Loucy (cell line): ENCODE measurements around the gene TCL1B.

ENCODE experiments used
- H2AFZ ChIP-seq: fragments of 200-600 bp; sonication (generic); 2 replicates; pipeline ENCODE4 v1.6.0; 2016; ENCODE audit warnings: antibody characterized with exemption, mild to moderate bottlenecking, low read length, moderate library complexity
- H3F3A ChIP-seq: fragments of 200-600 bp; 2 replicates; pipeline ENCODE4 v1.6.0; 2016; ENCODE audit warnings: antibody characterized with exemption, low read depth, mild to moderate bottlenecking
- H3K27me3 ChIP-seq: fragments of 200-600 bp; sonication (generic); 2 replicates; pipeline ENCODE4 v1.6.1; 2014; ENCODE audit warnings: low read length, mild to moderate bottlenecking; ENCODE audit not compliant: insufficient read depth, poor library complexity, severe bottlenecking
- H3K36me3 ChIP-seq: fragments of 200-600 bp; sonication (generic); 2 replicates; pipeline ENCODE4 v1.6.1; 2016; ENCODE audit warnings: low read length; ENCODE audit not compliant: insufficient read depth
- H3K4me1 ChIP-seq: fragments of 200-600 bp; sonication (generic); 2 replicates; pipeline ENCODE4 v1.5.1; 2014; ENCODE audit warnings: low read length, mild to moderate bottlenecking; ENCODE audit not compliant: insufficient read depth, poor library complexity, severe bottlenecking
- H3K4me2 ChIP-seq: fragments of 200-600 bp; sonication (generic); 2 replicates; pipeline ENCODE4 v1.6.0; 2014; ENCODE audit warnings: antibody characterized with exemption, low read length, low read depth, mild to moderate bottlenecking; ENCODE audit not compliant: poor library complexity, severe bottlenecking
- H3K4me3 ChIP-seq: fragments of 200-600 bp; sonication (generic); 2 replicates; pipeline ENCODE4 v1.5.1; 2014; ENCODE audit warnings: low read length, mild to moderate bottlenecking, mixed read lengths; ENCODE audit not compliant: poor library complexity, severe bottlenecking
- H3K79me2 ChIP-seq: fragments of 200-600 bp; sonication (generic); 2 replicates; pipeline ENCODE4 v1.6.1; 2014; ENCODE audit warnings: low read length; ENCODE audit not compliant: insufficient read depth
- H3K9ac ChIP-seq: fragments of 200-600 bp; sonication (generic); 2 replicates; pipeline ENCODE4 v1.6.0; 2014; ENCODE audit warnings: mild to moderate bottlenecking, low read depth, low read length, moderate library complexity; ENCODE audit not compliant: poor library complexity, severe bottlenecking
- H3K9me2 ChIP-seq: fragments of 200-600 bp; sonication (generic); replicated peaks from 2 replicates; pipeline ENCODE4 v1.6.1; 2016; ENCODE audit warnings: low read depth, low read length, mixed read lengths
- H3K9me3 ChIP-seq: fragments of 200-600 bp; sonication (generic); 2 replicates; pipeline ENCODE4 v1.6.1; 2014; ENCODE audit warnings: mild to moderate bottlenecking, antibody characterized with exemption, low read length, low read depth; ENCODE audit not compliant: insufficient read depth
- H4K20me1 ChIP-seq: fragments of 200-600 bp; sonication (generic); 2 replicates; pipeline ENCODE4 v1.6.0; 2014; ENCODE audit warnings: antibody characterized with exemption, low read length, mild to moderate bottlenecking; ENCODE audit not compliant: insufficient read depth, poor library complexity, severe bottlenecking
- EZH2phosphoT487 ChIP-seq: fragments of 200-600 bp; IDR thresholded peaks from 2 replicates; pipeline ENCODE4 v1.6.1; 2018; ENCODE audit warnings: antibody characterized with exemption, mild to moderate bottlenecking, moderate library complexity, borderline replicate concordance
- TF ChIP-seq, protein P1 (sequence below): fragments of 200-600 bp; sonication (generic); conservative IDR thresholded peaks from 2 replicates; pipeline ENCODE4 v1.5.1; 2014; ENCODE audit warnings: mild to moderate bottlenecking, antibody characterized with exemption, low read length

The TCL1B gene

DNA sequence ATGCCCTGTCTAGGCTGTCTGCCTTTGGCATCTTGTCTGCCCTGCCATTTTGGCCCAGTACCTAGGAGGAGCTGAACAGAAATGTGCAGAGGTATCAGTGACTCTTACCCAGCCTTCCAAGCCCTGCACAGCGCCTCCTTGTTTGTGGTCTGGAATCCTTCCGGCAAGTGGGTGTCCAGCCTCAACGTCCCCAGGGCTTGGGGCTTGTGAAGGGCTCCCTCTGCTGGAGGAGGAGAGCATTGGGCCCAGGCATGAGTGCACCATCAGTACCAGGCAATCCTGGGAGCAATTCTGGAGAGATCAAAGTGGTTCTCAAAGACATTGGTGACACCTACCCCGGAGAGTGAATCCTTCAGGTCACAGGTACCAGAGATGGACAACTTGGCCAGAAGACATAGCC, 2.4 kb upstream of the TCL1B start:
- H3K9me3 ChIP-seq = no peaks in the 10 kb centered on the region
- H3K79me2 ChIP-seq = no peaks in the 10 kb centered on the region
- TF ChIP-seq, protein P1, sequence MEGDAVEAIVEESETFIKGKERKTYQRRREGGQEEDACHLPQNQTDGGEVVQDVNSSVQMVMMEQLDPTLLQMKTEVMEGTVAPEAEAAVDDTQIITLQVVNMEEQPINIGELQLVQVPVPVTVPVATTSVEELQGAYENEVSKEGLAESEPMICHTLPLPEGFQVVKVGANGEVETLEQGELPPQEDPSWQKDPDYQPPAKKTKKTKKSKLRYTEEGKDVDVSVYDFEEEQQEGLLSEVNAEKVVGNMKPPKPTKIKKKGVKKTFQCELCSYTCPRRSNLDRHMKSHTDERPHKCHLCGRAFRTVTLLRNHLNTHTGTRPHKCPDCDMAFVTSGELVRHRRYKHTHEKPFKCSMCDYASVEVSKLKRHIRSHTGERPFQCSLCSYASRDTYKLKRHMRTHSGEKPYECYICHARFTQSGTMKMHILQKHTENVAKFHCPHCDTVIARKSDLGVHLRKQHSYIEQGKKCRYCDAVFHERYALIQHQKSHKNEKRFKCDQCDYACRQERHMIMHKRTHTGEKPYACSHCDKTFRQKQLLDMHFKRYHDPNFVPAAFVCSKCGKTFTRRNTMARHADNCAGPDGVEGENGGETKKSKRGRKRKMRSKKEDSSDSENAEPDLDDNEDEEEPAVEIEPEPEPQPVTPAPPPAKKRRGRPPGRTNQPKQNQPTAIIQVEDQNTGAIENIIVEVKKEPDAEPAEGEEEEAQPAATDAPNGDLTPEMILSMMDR = peak; percentile 96
- no peak for TF ChIP-seq EZH2phosphoT487
- no peaks in the 10 kb centered on the region for H4K20me1 ChIP-seq
- no peaks in the 10 kb centered on the region for H3K9me2 ChIP-seq
- no peak overlapping the region for H3K9ac ChIP-seq
- H3K4me2 ChIP-seq = no peak overlapping the region
- no peaks in the 10 kb centered on the region for H3K36me3 ChIP-seq
- no peak overlapping the region for H2AFZ ChIP-seq
- H3F3A ChIP-seq = no peaks in the 10 kb centered on the region
- no peaks in the 10 kb centered on the region for H3K27me3 ChIP-seq
- no peaks in the 10 kb centered on the region for H3K4me1 ChIP-seq
- H3K4me3 ChIP-seq = no peak overlapping the region

DNA sequence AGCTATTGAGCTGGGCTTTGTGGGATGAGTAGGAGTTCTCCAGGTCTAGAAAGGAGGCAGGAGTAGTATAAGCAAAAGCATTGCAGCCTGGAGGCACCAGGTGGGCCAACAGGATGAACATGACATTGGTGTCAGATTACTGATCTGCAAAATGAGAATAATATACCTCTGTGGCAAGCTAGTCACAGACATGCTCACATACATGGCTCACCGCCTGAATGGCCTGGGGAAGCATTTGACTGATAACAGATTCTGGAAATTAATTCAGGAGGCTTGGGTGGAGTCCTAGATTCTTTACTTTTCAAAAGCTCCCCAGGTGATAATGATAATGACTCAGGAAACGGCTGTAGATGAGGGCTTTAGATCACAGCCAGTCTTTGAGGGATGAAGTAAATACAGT, 709 bp downstream of the TCL1B start:
- Histone ChIP-seq H3K36me3 (no peaks in the 10 kb centered on the region), H3K9me3 (no peaks in the 10 kb centered on the region), H3K9ac (no peak overlapping the region), H3K9me2 (no peaks in the 10 kb centered on the region), H4K20me1 (no peaks in the 10 kb centered on the region), H3F3A (no peaks in the 10 kb centered on the region), H3K4me3 (no peak overlapping the region), H3K79me2 (no peaks in the 10 kb centered on the region), H2AFZ (no peak overlapping the region), H3K4me2 (no peak overlapping the region), H3K4me1 (no peaks in the 10 kb centered on the region), H3K27me3 (no peaks in the 10 kb centered on the region)
- TF ChIP-seq, protein P1 = no peak
- TF ChIP-seq EZH2phosphoT487 = no peak

DNA sequence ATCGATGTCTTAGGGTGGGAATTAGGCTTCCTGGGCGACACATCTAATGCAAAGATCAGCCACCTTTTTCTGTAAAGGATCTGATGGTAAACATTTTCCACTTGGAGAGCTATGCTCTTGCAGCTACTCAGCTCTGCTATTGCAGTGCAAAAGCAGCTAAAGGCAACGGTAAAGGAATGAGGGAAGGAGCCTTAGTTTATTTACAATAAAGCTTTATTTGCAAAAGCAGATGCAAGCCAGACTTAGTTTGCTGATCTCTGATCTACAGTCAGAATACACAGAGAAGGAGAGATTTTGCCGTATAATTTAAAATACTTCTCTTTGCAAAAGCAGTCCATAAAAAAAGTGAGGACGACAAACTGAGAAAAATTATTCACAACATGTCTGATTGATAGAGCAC, 3.2 kb downstream of the TCL1B start:
- H3K4me3 ChIP-seq = no peak overlapping the region
- H3K4me2 ChIP-seq = no peak overlapping the region
- no peaks in the 10 kb centered on the region for H3F3A ChIP-seq
- H3K9me3 ChIP-seq = no peaks in the 10 kb centered on the region
- no peaks in the 10 kb centered on the region for H3K9me2 ChIP-seq
- no peak overlapping the region for H2AFZ ChIP-seq
- TF ChIP-seq, protein P1 = no peak
- TF ChIP-seq EZH2phosphoT487 = no peak
- no peaks in the 10 kb centered on the region for H3K79me2 ChIP-seq
- H4K20me1 ChIP-seq = no peaks in the 10 kb centered on the region
- no peaks in the 10 kb centered on the region for H3K27me3 ChIP-seq
- no peak overlapping the region for H3K9ac ChIP-seq
- H3K36me3 ChIP-seq = no peaks in the 10 kb centered on the region
- H3K4me1 ChIP-seq = no peaks in the 10 kb centered on the region
